Spinal cord (tissue), 10 donors: ENCODE measurements around the gene PCTP. TPM values are rescaled to one million over a fixed set of nuclear protein-coding genes. Genes with fewer than 3 reads are reported as not detected.

Experiments
- DNase-seq, 6 donors: peaks; one replicate each; pipeline versions ENCODE4 v3.0.0 to v3.0.0-alpha.2; 2013 to 2015; ENCODE audit warnings: low spot score in 6 of 6, low read depth in 4 of 6
- H3K27ac ChIP-seq: one replicate; pipeline ENCODE4 v1.5.1; 2013; ENCODE audit warnings: low read depth, low read length, control low read depth
- H3K27me3 ChIP-seq: one replicate; pipeline ENCODE4 v1.6.1; 2013; ENCODE audit warnings: low read length; ENCODE audit not compliant: control insufficient read depth, insufficient read depth
- H3K36me3 ChIP-seq: one replicate; pipeline ENCODE4 v1.6.1; 2013; ENCODE audit warnings: low read length; ENCODE audit not compliant: control insufficient read depth, insufficient read depth
- H3K4me1 ChIP-seq: one replicate; pipeline ENCODE4 v1.6.1; 2013; ENCODE audit warnings: low read length; ENCODE audit not compliant: control insufficient read depth, insufficient read depth
- H3K4me3 ChIP-seq: one replicate; pipeline ENCODE4 v1.5.1; 2013; ENCODE audit warnings: low read depth, low read length, control low read depth
- H3K9me3 ChIP-seq: one replicate; pipeline ENCODE4 v1.6.1; 2013; ENCODE audit warnings: low read length; ENCODE audit not compliant: control insufficient read depth, insufficient read depth
- WGBS: methylation state at CpG from one replicate; pipeline ENCODE4 v1.1.5; 2013; ENCODE audit warnings: missing lambda C conversion rate; ENCODE audit not compliant: insufficient coverage; 5-methylcytosine and 5-hydroxymethylcytosine counted together
- polyA plus RNA-seq, 2 donors: library from polyadenylated mRNA; unstranded; fragments of 120-200 nt; gene quantifications; one replicate each; pipeline ENCODE4 v1.2.1, GENCODE V29; 2013; ENCODE audit not compliant: insufficient read length in 2 of 2
- total RNA-seq, 2 donors: library from RNA; depleted of rRNA in 1 of 2; stranded (reverse); fragments of 120-200 nt in 1 of 2; fragments of >200 nt in 1 of 2; gene quantifications; one replicate each; pipeline versions ENCODE4 v1.2.3 to v1.2.4, GENCODE V29; 2013 to 2014
- donor health status: healthy.

The PCTP gene
- total and polyA plus RNA-seq, 4 donors = 11.0 to 20.3 (median 12.2) TPM

- H3K27me3 ChIP-seq = no peaks in the 10 kb centered on the region
- H3K9me3 ChIP-seq = no peaks in the 10 kb centered on the region
- H3K36me3 ChIP-seq = no peaks in the 10 kb centered on the region
- no peak overlapping the region for H3K27ac ChIP-seq
- H3K4me1 ChIP-seq = no peaks in the 10 kb centered on the region
- H3K4me3 ChIP-seq = no peak overlapping the region
- DNase-seq = no peak
- 97% methylated on average over 3 of the region's 3 CpGs for WGBS
Observed at GRCh38 chr17:55765472-55765871, 14.6 kb downstream of the PCTP start.

- Histone ChIP-seq H3K27me3 (no peaks in the 10 kb centered on the region), H3K27ac (no peak overlapping the region), H3K9me3 (no peaks in the 10 kb centered on the region), H3K36me3 (peaks cover 13% of the 10 kb centered on the region), H3K4me1 (no peaks in the 10 kb centered on the region), H3K4me3 (no peak overlapping the region)
- DNase-seq = no peak
Observed at GRCh38 chr17:55768936-55769624, 18.2 kb downstream of the PCTP start.

GRCh38 chr17:55769625-55770000 is 18.8 kb downstream of the PCTP start:
- WGBS = 89% methylated on average over 6 of the region's 6 CpGs
- peaks cover 14% of the 10 kb centered on the region for H3K36me3 ChIP-seq
- no peak overlapping the region for H3K27ac ChIP-seq
- peaks cover under 1% of the 10 kb centered on the region for H3K4me1 ChIP-seq
- H3K4me3 ChIP-seq = no peak overlapping the region
- no peaks in the 10 kb centered on the region for H3K9me3 ChIP-seq
- DNase-seq = no peak
- no peaks in the 10 kb centered on the region for H3K27me3 ChIP-seq

- H3K36me3 ChIP-seq = peaks cover 14% of the 10 kb centered on the region
- H3K4me1 ChIP-seq = peaks cover 4% of the 10 kb centered on the region
- WGBS = no CpG with 5 or more reads among the region's 4 CpGs
- H3K27ac ChIP-seq = no peak overlapping the region
- no peaks in the 10 kb centered on the region for H3K9me3 ChIP-seq
- DNase-seq = peak in 5 of 6 donors; percentile 43 to 89 (median 47)
- H3K27me3 ChIP-seq = no peaks in the 10 kb centered on the region
- H3K4me3 ChIP-seq = no peak overlapping the region
Observed at GRCh38 chr17:55770196-55770870, 19.5 kb downstream of the PCTP start.

GRCh38 chr17:55772086-55772485 is 21.2 kb downstream of the PCTP start:
- no peaks in the 10 kb centered on the region for H3K9me3 ChIP-seq
- H3K27me3 ChIP-seq = no peaks in the 10 kb centered on the region
- no peak for DNase-seq
- peaks cover 8% of the 10 kb centered on the region for H3K4me1 ChIP-seq
- H3K36me3 ChIP-seq = peaks cover 20% of the 10 kb centered on the region
- no peak overlapping the region for H3K27ac ChIP-seq
- no peak overlapping the region for H3K4me3 ChIP-seq
- WGBS = 95% methylated on average over 6 of the region's 7 CpGs

GRCh38 chr17:55773671-55774070 is 22.8 kb downstream of the PCTP start:
- Histone ChIP-seq H3K4me3 (no peak overlapping the region), H3K9me3 (no peaks in the 10 kb centered on the region), H3K4me1 (peaks cover 8% of the 10 kb centered on the region), H3K36me3 (peaks cover 20% of the 10 kb centered on the region), H3K27me3 (no peaks in the 10 kb centered on the region), H3K27ac (no peak overlapping the region)
- WGBS = 88% methylated on average over 11 of the region's 13 CpGs
- no peak for DNase-seq

- peak in 2 of 6 donors; percentile 48 to 75 for DNase-seq
- 23% methylated on average over 7 of the region's 7 CpGs for WGBS
- H3K36me3 ChIP-seq = peaks cover 20% of the 10 kb centered on the region
Observed at GRCh38 chr17:55774846-55775271, 24.0 kb downstream of the PCTP start.

GRCh38 chr17:55776271-55776670 is 25.4 kb downstream of the PCTP start:
- Histone ChIP-seq H3K27me3 (no peaks in the 10 kb centered on the region), H3K4me1 (peaks cover 8% of the 10 kb centered on the region), H3K36me3 (peaks cover 20% of the 10 kb centered on the region), H3K27ac (no peak overlapping the region), H3K9me3 (no peaks in the 10 kb centered on the region), H3K4me3 (no peak overlapping the region)
- WGBS = 96% methylated on average over 7 of the region's 8 CpGs
- no peak for DNase-seq

More at GRCh38 chr17:55774846-55775271, 24.0 kb downstream of the PCTP start:
- Histone ChIP-seq H3K27ac (no peak overlapping the region), H3K4me3 (no peak overlapping the region), H3K9me3 (no peaks in the 10 kb centered on the region), H3K27me3 (no peaks in the 10 kb centered on the region), H3K4me1 (peaks cover 8% of the 10 kb centered on the region)

GRCh38 chr17:55777471-55777971 is 26.7 kb downstream of the PCTP start:
- peaks cover 8% of the 10 kb centered on the region for H3K4me1 ChIP-seq
- 80% methylated on average over 1 of the region's 2 CpGs for WGBS

More at GRCh38 chr17:55777471-55777971, 26.7 kb downstream of the PCTP start:
- no peak overlapping the region for H3K4me3 ChIP-seq
- no peak for DNase-seq
- no peak overlapping the region for H3K27ac ChIP-seq
- no peaks in the 10 kb centered on the region for H3K9me3 ChIP-seq
- H3K27me3 ChIP-seq = no peaks in the 10 kb centered on the region
- H3K36me3 ChIP-seq = peaks cover 16% of the 10 kb centered on the region
